ENCODE data around the gene STX11. TPM values are rescaled to one million over a fixed set of nuclear protein-coding genes. Genes with fewer than 3 reads are reported as not detected.

Gene STX11
- polyA plus RNA-seq, 1 donor from 2014 or later: not detected

- H3K36me3 ChIP-seq (ENCODE audit: insufficient read depth, low read length): no peaks in the 10 kb centered on the region
- no peaks in the 10 kb centered on the region for H3K79me2 ChIP-seq (replicated peaks; ENCODE audit: insufficient read depth, low read length)
- no peak overlapping the region for H3K4me2 ChIP-seq (ENCODE audit: low read length)
- H3F3A ChIP-seq (ENCODE audit: insufficient read depth, low read length, poor library complexity, severe bottlenecking): no peaks in the 10 kb centered on the region
- no peak overlapping the region for H3K4me3 ChIP-seq (ENCODE audit: low read length)
- H3K27ac ChIP-seq (ENCODE audit: low read length): no peak overlapping the region
- H3K9me2 ChIP-seq (ENCODE audit: insufficient read depth, low read length): no peaks in the 10 kb centered on the region
- H4K20me1 ChIP-seq (ENCODE audit: insufficient read depth): no peaks in the 10 kb centered on the region
- no peaks in the 10 kb centered on the region for H3K9me3 ChIP-seq (ENCODE audit: low read length)
- H3K27me3 ChIP-seq (ENCODE audit: insufficient read depth, low read depth, low read length): no peaks in the 10 kb centered on the region
- H2AFZ ChIP-seq (ENCODE audit: low read depth, low read length): no peak overlapping the region
- TF ChIP-seq MXI1 (conservative IDR thresholded peaks at IDR 0.05; ENCODE audit: poor library complexity, severe bottlenecking): no peak
- no peak for TF ChIP-seq CTCF (IDR thresholded peaks at IDR 0.05; ENCODE audit: poor library complexity, severe bottlenecking)
- no peak for TF ChIP-seq POLR2AphosphoS5 (IDR thresholded peaks at IDR 0.05)
- TF ChIP-seq TAF1 (IDR thresholded peaks at IDR 0.05; ENCODE audit: low read depth): no peak
- no peak for TF ChIP-seq REST (IDR thresholded peaks at IDR 0.05; ENCODE audit: borderline replicate concordance)
- TF ChIP-seq EP300 (conservative IDR thresholded peaks at IDR 0.05; ENCODE audit: poor library complexity, severe bottlenecking): no peak
- no peak for TF ChIP-seq SMC3 (conservative IDR thresholded peaks at IDR 0.05; ENCODE audit: poor library complexity)
- no peak for TF ChIP-seq RAD21 (conservative IDR thresholded peaks at IDR 0.05)
- TF ChIP-seq EZH2 (IDR thresholded peaks at IDR 0.05; ENCODE audit: borderline replicate concordance, insufficient read depth, low read length, poor library complexity, severe bottlenecking): no peak
- no peak overlapping the region for H3K9ac ChIP-seq (ENCODE audit: low read length)
Observed at GRCh38 chr6:144104488-144104887, 45.8 kb upstream of the STX11 start.

GRCh38 chr6:144104898-144105487 is 45.3 kb upstream of the STX11 start:
- no peaks in the 10 kb centered on the region for H3K36me3 ChIP-seq (ENCODE audit: insufficient read depth, low read length)
- H2AFZ ChIP-seq (ENCODE audit: low read depth, low read length): no peak overlapping the region
- H3F3A ChIP-seq (ENCODE audit: insufficient read depth, low read length, poor library complexity, severe bottlenecking): no peaks in the 10 kb centered on the region
- H3K79me2 ChIP-seq (replicated peaks; ENCODE audit: insufficient read depth, low read length): no peaks in the 10 kb centered on the region
- no peaks in the 10 kb centered on the region for H3K9me2 ChIP-seq (ENCODE audit: insufficient read depth, low read length)
- H4K20me1 ChIP-seq (ENCODE audit: insufficient read depth): no peaks in the 10 kb centered on the region
- no peaks in the 10 kb centered on the region for H3K27me3 ChIP-seq (ENCODE audit: insufficient read depth, low read depth, low read length)
- no peak overlapping the region for H3K27ac ChIP-seq (ENCODE audit: low read length)
- no peak overlapping the region for H3K4me2 ChIP-seq (ENCODE audit: low read length)
- TF ChIP-seq SMC3 (conservative IDR thresholded peaks at IDR 0.05; ENCODE audit: poor library complexity): peak; percentile 85
- no peak for TF ChIP-seq EP300 (conservative IDR thresholded peaks at IDR 0.05; ENCODE audit: poor library complexity, severe bottlenecking)
- no peak for TF ChIP-seq MXI1 (conservative IDR thresholded peaks at IDR 0.05; ENCODE audit: poor library complexity, severe bottlenecking)
- TF ChIP-seq EZH2 (IDR thresholded peaks at IDR 0.05; ENCODE audit: borderline replicate concordance, insufficient read depth, low read length, poor library complexity, severe bottlenecking): no peak
- TF ChIP-seq CTCF (IDR thresholded peaks at IDR 0.05; ENCODE audit: poor library complexity, severe bottlenecking): peak; percentile 87
- peak; percentile 90 for TF ChIP-seq RAD21 (conservative IDR thresholded peaks at IDR 0.05)
- TF ChIP-seq POLR2AphosphoS5 (IDR thresholded peaks at IDR 0.05): no peak
- no peak for TF ChIP-seq REST (IDR thresholded peaks at IDR 0.05; ENCODE audit: borderline replicate concordance)
- TF ChIP-seq TAF1 (IDR thresholded peaks at IDR 0.05; ENCODE audit: low read depth): no peak
- no peaks in the 10 kb centered on the region for H3K9me3 ChIP-seq (ENCODE audit: low read length)
- H3K9ac ChIP-seq (ENCODE audit: low read length): no peak overlapping the region
- no peak overlapping the region for H3K4me3 ChIP-seq (ENCODE audit: low read length)

Data from neural cell (in vitro differentiated cells).